Neural crest cell (in vitro differentiated cells): ENCODE data around the gene NT5DC3. TPM values are rescaled to one million over a fixed set of nuclear protein-coding genes. Genes with fewer than 3 reads are reported as not detected.

Experiments
- DNase-seq: peaks from one replicate; pipeline ENCODE4 v3.0.0; 2021; ENCODE audit warnings: low read depth, mixed read lengths, low spot score
- H3K27ac Mint-ChIP-seq: one replicate; pipeline ENCODE4 v1.8.0; 2021; ENCODE audit warnings: mild to moderate bottlenecking, mixed read lengths; ENCODE audit not compliant: unreplicated experiment
- H3K27me3 Mint-ChIP-seq: 2 replicates; pipeline ENCODE4 v1.8.0; 2021; ENCODE audit warnings: low read depth, mild to moderate bottlenecking, mixed read lengths
- H3K36me3 Mint-ChIP-seq: 2 replicates; pipeline ENCODE4 v1.8.0; 2021; ENCODE audit warnings: low read depth, mild to moderate bottlenecking, mixed read lengths
- H3K4me1 Mint-ChIP-seq: 2 replicates; pipeline ENCODE4 v1.8.0; 2021; ENCODE audit warnings: mixed read lengths
- H3K4me3 Mint-ChIP-seq: one replicate; pipeline ENCODE4 v1.8.0; 2021; ENCODE audit warnings: mild to moderate bottlenecking, mixed read lengths
- H3K9me3 Mint-ChIP-seq: 2 replicates; pipeline ENCODE4 v1.8.0; 2021; ENCODE audit warnings: mixed read lengths
- total RNA-seq: library from RNA; stranded (reverse); gene quantifications from 2 replicates; pipeline ENCODE4 v1.2.1, GENCODE V29; 2021
- TF ChIP-seq, protein P1 (sequence below): fragments of 200-600 bp; sonication (generic); conservative IDR thresholded peaks from 2 replicates; pipeline ENCODE4 v1.5.0; 2021; ENCODE audit warnings: antibody characterized with exemption, mild to moderate bottlenecking

Gene NT5DC3
- total RNA-seq, 1 donor from 2014 or later, result 14.4 TPM

GRCh38 chr12:103727638-103728037, 113.4 kb downstream of the NT5DC3 start:
- TF ChIP-seq, protein P1, sequence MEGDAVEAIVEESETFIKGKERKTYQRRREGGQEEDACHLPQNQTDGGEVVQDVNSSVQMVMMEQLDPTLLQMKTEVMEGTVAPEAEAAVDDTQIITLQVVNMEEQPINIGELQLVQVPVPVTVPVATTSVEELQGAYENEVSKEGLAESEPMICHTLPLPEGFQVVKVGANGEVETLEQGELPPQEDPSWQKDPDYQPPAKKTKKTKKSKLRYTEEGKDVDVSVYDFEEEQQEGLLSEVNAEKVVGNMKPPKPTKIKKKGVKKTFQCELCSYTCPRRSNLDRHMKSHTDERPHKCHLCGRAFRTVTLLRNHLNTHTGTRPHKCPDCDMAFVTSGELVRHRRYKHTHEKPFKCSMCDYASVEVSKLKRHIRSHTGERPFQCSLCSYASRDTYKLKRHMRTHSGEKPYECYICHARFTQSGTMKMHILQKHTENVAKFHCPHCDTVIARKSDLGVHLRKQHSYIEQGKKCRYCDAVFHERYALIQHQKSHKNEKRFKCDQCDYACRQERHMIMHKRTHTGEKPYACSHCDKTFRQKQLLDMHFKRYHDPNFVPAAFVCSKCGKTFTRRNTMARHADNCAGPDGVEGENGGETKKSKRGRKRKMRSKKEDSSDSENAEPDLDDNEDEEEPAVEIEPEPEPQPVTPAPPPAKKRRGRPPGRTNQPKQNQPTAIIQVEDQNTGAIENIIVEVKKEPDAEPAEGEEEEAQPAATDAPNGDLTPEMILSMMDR, result no peak
- Mint-ChIP-seq H3K4me1 (no peaks in the 10 kb centered on the region), H3K4me3 (no peak overlapping the region), H3K36me3 (peaks cover 7% of the 10 kb centered on the region), H3K27me3 (no peaks in the 10 kb centered on the region), H3K9me3 (peaks cover 5% of the 10 kb centered on the region), H3K27ac (no peak overlapping the region)
- DNase-seq, result no peak

- TF ChIP-seq, protein P1, result no peak
- Mint-ChIP-seq H3K27ac (no peak overlapping the region), H3K9me3 (no peaks in the 10 kb centered on the region), H3K36me3 (no peaks in the 10 kb centered on the region), H3K4me3 (no peak overlapping the region), H3K4me1 (no peaks in the 10 kb centered on the region), H3K27me3 (no peaks in the 10 kb centered on the region)
- DNase-seq, result no peak
Measured at GRCh38 chr12:103725398-103725797, 115.6 kb downstream of the NT5DC3 start.

Other genes starting within 250 kb of the NT5DC3 start
- gene HSP90B1, start 89.2 kb upstream of the NT5DC3 start, total RNA-seq, result 566 and 570 TPM in 2 replicates
- gene TDG, start 124.6 kb upstream of the NT5DC3 start, total RNA-seq, result 53.0 and 57.1 TPM in 2 replicates
- gene GLT8D2, start 209.0 kb upstream of the NT5DC3 start, total RNA-seq, result 1.5 and 1.9 TPM in 2 replicates
- gene HCFC2, start 223.3 kb upstream of the NT5DC3 start, total RNA-seq, result 7.1 and 8.3 TPM in 2 replicates